Neutrophil (primary cell): ENCODE data around the gene PARD3.

Experiments
- H3K27ac ChIP-seq: fragments of 200-600 bp; sonication (generic); 2 replicates; pipeline ENCODE4 v1.5.1; 2016; ENCODE audit warnings: mild to moderate bottlenecking, moderate library complexity
- H3K27me3 ChIP-seq: fragments of 200-600 bp; sonication (generic); 2 replicates; pipeline ENCODE4 v1.6.0; 2016; ENCODE audit warnings: mild to moderate bottlenecking
- H3K36me3 ChIP-seq: fragments of 200-600 bp; sonication (generic); 2 replicates; pipeline ENCODE4 v1.5.1; 2017
- H3K4me1 ChIP-seq, 2 experiments: fragments of 200-600 bp in 1 of 2; sonication (generic) in 1 of 2; 1 replicate in 1 of 2; 2 replicates in 1 of 2; pipeline versions ENCODE4 v1.5.1 to v1.6.1; 2013 to 2016; ENCODE audit warnings: low read depth in 1 of 2, low read length in 1 of 2, mild to moderate bottlenecking in 1 of 2, moderate library complexity in 1 of 2; ENCODE audit not compliant: control insufficient read depth in 1 of 2, insufficient read depth in 1 of 2
- H3K4me3 ChIP-seq, 2 experiments: fragments of 200-600 bp in 1 of 2; sonication (generic) in 1 of 2; 1 replicate in 1 of 2; 2 replicates in 1 of 2; pipeline ENCODE4 v1.5.1; 2013 to 2016; ENCODE audit warnings: low read depth in 1 of 2, low read length in 1 of 2, mild to moderate bottlenecking in 1 of 2, moderate library complexity in 1 of 2
- H3K9me3 ChIP-seq: fragments of 200-600 bp; sonication (generic); 2 replicates; pipeline ENCODE4 v1.5.1; 2016
- TF ChIP-seq, protein P1 (sequence below): fragments of 200-600 bp; sonication (generic); IDR thresholded peaks from 2 replicates; pipeline ENCODE4 v1.5.1; 2016; ENCODE audit warnings: antibody characterized with exemption

PARD3 gene

DNA sequence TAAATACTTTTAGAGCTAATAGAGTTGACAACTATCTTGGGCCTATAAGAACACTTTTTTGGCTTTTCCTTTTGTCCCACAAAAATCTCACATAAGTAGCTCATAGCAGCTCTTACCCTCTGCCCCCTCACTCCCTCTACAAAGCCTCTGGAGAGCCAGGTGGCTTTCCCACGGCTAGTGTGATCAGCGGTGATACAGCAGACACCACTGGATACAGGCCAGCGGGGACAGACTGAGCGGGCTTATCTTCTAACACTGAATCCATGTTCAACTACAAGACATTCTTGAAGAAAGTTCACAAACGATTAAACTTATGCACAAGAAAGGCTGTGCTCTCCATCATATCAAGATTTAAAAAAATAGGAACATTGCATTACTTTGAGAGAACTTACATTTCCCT lies 377.2 kb downstream of the PARD3 start:
- H3K4me3 ChIP-seq, result no peak overlapping the region
- no peak overlapping the region for H3K27ac ChIP-seq
- no peaks in the 10 kb centered on the region for H3K27me3 ChIP-seq
- H3K4me1 ChIP-seq, result no peaks in the 10 kb centered on the region
- TF ChIP-seq, protein P1, sequence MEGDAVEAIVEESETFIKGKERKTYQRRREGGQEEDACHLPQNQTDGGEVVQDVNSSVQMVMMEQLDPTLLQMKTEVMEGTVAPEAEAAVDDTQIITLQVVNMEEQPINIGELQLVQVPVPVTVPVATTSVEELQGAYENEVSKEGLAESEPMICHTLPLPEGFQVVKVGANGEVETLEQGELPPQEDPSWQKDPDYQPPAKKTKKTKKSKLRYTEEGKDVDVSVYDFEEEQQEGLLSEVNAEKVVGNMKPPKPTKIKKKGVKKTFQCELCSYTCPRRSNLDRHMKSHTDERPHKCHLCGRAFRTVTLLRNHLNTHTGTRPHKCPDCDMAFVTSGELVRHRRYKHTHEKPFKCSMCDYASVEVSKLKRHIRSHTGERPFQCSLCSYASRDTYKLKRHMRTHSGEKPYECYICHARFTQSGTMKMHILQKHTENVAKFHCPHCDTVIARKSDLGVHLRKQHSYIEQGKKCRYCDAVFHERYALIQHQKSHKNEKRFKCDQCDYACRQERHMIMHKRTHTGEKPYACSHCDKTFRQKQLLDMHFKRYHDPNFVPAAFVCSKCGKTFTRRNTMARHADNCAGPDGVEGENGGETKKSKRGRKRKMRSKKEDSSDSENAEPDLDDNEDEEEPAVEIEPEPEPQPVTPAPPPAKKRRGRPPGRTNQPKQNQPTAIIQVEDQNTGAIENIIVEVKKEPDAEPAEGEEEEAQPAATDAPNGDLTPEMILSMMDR, result no peak
- no peaks in the 10 kb centered on the region for H3K9me3 ChIP-seq
- no peaks in the 10 kb centered on the region for H3K36me3 ChIP-seq

DNA sequence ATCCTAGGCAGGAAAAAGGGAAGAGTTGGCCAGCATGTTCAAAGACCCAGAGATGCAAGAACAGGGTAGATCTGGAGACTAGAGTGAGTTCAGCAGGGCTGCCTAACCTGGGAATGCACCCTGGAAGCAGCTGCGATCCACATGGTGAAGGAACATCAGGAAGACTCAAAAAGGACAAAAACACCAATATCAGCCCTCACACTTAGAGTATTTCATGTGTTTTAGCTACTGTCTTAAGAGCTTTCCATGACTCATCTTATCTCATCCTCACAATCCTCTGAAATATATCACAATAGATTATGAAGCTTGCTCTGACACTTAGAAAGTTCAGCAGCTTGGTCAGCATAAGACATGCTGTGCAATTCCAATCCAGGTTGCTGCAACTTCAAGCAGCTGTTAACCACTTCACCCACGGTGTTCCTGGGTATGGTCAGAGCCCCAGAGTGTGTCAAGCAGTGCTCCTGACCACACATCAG lies 380.9 kb downstream of the PARD3 start:
- TF ChIP-seq, protein P1, result no peak
- no peaks in the 10 kb centered on the region for H3K27me3 ChIP-seq
- no peak overlapping the region for H3K27ac ChIP-seq
- peaks cover 15 to 19% of the 10 kb centered on the region in 2 experiments for H3K4me1 ChIP-seq
- H3K36me3 ChIP-seq, result no peaks in the 10 kb centered on the region
- H3K9me3 ChIP-seq, result no peaks in the 10 kb centered on the region
- no peak overlapping the region for H3K4me3 ChIP-seq

DNA sequence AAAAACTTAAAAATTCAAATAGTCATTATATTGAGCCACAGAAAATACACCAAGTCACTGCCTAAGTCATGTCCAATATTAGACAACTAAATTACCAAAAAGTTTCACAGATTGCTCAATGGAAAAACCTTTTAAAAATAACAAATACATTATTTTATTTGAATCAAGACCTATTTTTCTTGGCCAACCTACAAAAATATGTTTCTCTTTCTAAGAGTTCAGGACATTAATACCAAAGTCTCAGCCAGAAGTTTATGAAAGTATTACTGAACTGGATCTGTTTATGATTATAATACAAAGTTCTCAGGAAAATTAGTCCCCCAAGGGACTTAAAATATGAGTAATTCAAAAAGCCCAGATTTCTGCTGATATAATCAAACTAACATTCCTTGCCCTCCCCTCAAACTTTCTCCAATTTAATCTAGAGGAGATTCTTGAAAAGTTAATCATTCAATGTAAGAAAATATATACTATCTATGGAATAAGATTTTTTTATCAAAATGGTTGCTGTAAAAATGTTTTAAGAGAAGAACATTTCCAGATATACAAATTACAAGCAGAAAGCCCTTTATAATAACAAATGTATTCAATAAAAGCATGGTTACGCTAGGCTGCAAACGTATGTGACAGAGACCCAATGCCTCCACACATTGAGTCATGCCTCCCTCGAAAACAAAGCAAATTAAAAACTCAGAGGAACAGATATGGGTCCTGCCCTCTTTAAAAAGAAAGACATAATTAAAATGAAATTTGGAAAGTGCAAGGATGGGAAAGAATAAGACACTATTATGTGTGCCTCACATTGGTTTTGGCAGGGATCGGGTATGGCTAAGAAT lies 381.6 kb downstream of the PARD3 start:
- Histone ChIP-seq H3K27ac (no peak overlapping the region), H3K27me3 (no peaks in the 10 kb centered on the region), H3K9me3 (no peaks in the 10 kb centered on the region), H3K4me3 (no peak overlapping the region), H3K36me3 (no peaks in the 10 kb centered on the region), H3K4me1 (peaks cover 15 to 19% of the 10 kb centered on the region in 2 experiments)
- TF ChIP-seq, protein P1, result no peak

GRCh38 chr10:34432589-34432988 lies 382.5 kb downstream of the PARD3 start:
- H3K36me3 ChIP-seq, result no peaks in the 10 kb centered on the region
- no peak overlapping the region for H3K27ac ChIP-seq
- TF ChIP-seq, protein P1, result no peak
- no peaks in the 10 kb centered on the region for H3K27me3 ChIP-seq
- H3K4me1 ChIP-seq, result peaks cover 15 to 19% of the 10 kb centered on the region in 2 experiments
- H3K4me3 ChIP-seq, result no peak overlapping the region
- H3K9me3 ChIP-seq, result no peaks in the 10 kb centered on the region

DNA sequence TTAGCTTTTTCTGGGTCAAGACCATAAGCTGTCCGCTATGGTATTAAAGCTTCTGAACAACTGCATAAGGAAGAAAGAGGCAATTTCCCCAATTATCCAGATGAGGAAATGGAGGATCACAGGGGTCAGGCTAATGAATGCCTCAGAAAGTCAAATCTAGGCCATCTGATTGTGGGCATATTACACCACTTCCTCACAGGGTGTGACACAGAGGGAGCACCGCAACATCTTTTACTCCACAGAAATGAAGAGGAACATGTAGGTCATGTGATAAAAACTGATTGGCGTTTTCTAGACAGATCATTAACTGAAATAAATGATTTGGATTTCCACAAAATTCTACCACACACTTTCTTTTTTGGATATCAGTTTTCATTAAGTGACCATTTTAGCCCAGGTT lies 384.4 kb downstream of the PARD3 start:
- H3K36me3 ChIP-seq, result no peaks in the 10 kb centered on the region
- no peak overlapping the region for H3K4me3 ChIP-seq
- H3K9me3 ChIP-seq, result no peaks in the 10 kb centered on the region
- no peaks in the 10 kb centered on the region for H3K27me3 ChIP-seq
- H3K4me1 ChIP-seq, result peaks cover 15 to 19% of the 10 kb centered on the region in 2 experiments
- peak overlapping the region; percentile 30 for H3K27ac ChIP-seq
- TF ChIP-seq, protein P1, result no peak
